Body of pancreas (tissue), 4 donors: Measurements from ENCODE around the gene SV2B. TPM values are rescaled to one million over a fixed set of nuclear protein-coding genes. Genes with fewer than 3 reads are reported as not detected.

Source experiments
- ATAC-seq: fragments of 150-250 bp; one replicate; pipeline ENCODE4 v1.9.1; 2016
- DNase-seq, 4 donors: peaks; one replicate each; pipeline ENCODE4 v3.0.0-alpha.2; 2019
- H3K27ac ChIP-seq, 4 donors: fragments of 200-600 bp; sonication (generic); 1 replicate in 3 of 4; 2 replicates in 1 of 4; pipeline versions ENCODE4 v1.5.1 to v1.6.1; 2016 to 2019; ENCODE audit warnings: mild to moderate bottlenecking in 1 of 4, mixed read lengths in 1 of 4, moderate library complexity in 1 of 4
- H3K27me3 ChIP-seq, 2 donors: fragments of 200-600 bp; sonication (generic); one replicate each; pipeline ENCODE4 v1.6.0; 2016; ENCODE audit warnings: mild to moderate bottlenecking in 1 of 2
- H3K36me3 ChIP-seq, 2 donors: fragments of 200-600 bp; sonication (generic); replicated peaks in 1 of 2; 2 replicates each; pipeline ENCODE4 v1.5.1; 2016; ENCODE audit warnings: low read depth in 2 of 2; ENCODE audit not compliant: insufficient read depth in 1 of 2
- H3K4me1 ChIP-seq: fragments of 200-600 bp; sonication (generic); one replicate; pipeline ENCODE4 v1.6.0; 2016
- H3K4me3 ChIP-seq, 2 donors: fragments of 200-600 bp; sonication (generic); 1 replicate in 1 of 2; 2 replicates in 1 of 2; pipeline ENCODE4 v1.5.1; 2016 to 2019
- H3K9me3 ChIP-seq, 3 donors: fragments of 200-600 bp; sonication (generic); 1 replicate in 2 of 3; 2 replicates in 1 of 3; pipeline ENCODE4 v1.5.1; 2016
- CTCF ChIP-seq, 7 experiments: fragments of 450-650 bp in 4 of 7; fragments of 200-600 bp in 3 of 7; sonication (generic) in 3 of 7; IDR thresholded peaks; one replicate each; pipeline ENCODE4 v1.5.1; 2016 to 2019; ENCODE audit warnings: antibody characterized with exemption in 7 of 7
- POLR2A ChIP-seq, 3 donors: fragments of 450-650 bp; IDR thresholded peaks; one replicate each; pipeline ENCODE4 v1.6.1; 2016; ENCODE audit warnings: antibody characterized with exemption in 3 of 3, mild to moderate bottlenecking in 2 of 3
- WGBS, 2 donors: methylation state at CpG; one replicate each; pipeline ENCODE4 v1.1.5; 2017; 5-methylcytosine and 5-hydroxymethylcytosine counted together
- intact Hi-C: fragments of 100-400 bp; cut with DNase I; formaldehyde crosslinking; loops from one replicate; pipeline ENCODE4 v1.15.1; 2023
- total RNA-seq, 2 donors: library from RNA; depleted of rRNA; stranded (reverse); fragments of >200 nt; gene quantifications; one replicate each; pipeline ENCODE4 v1.1.0, GENCODE V29; 2016

The SV2B gene
- total RNA-seq, 2 donors from 2014 or later, result 0.78 to 20.4 TPM

GRCh38 chr15:91258415-91258759 is 158.3 kb downstream of the SV2B start:
- intact Hi-C loops, result no loop called here
- H3K27me3 ChIP-seq, result no peaks in the 10 kb centered on the region
- no peak overlapping the region for H3K27ac ChIP-seq
- H3K4me1 ChIP-seq, result no peaks in the 10 kb centered on the region
- H3K4me3 ChIP-seq, result no peak overlapping the region
- H3K36me3 ChIP-seq, result no peaks in the 10 kb centered on the region
- H3K9me3 ChIP-seq, result no peaks in the 10 kb centered on the region
- DNase-seq, result no peak
- no peak for ATAC-seq
- TF ChIP-seq CTCF (IDR thresholded peaks at IDR 0.05) (no peak), POLR2A (IDR thresholded peaks at IDR 0.05) (no peak)
- 40 to 43% methylated on average over 2 to 6 of the region's 6 CpGs for WGBS, 2 donors

- H3K36me3 ChIP-seq, result no peaks in the 10 kb centered on the region
- 59 to 63% methylated on average over 3 of the region's 3 CpGs for WGBS, 2 donors
- no peaks in the 10 kb centered on the region for H3K4me1 ChIP-seq
- DNase-seq, result no peak
- no peak for ATAC-seq
- H3K27ac ChIP-seq, result no peak overlapping the region
- H3K4me3 ChIP-seq, result no peak overlapping the region
- TF ChIP-seq CTCF (IDR thresholded peaks at IDR 0.05) (no peak), POLR2A (IDR thresholded peaks at IDR 0.05) (no peak)
- no peaks in the 10 kb centered on the region for H3K27me3 ChIP-seq
- intact Hi-C loops, result no loop called here
- H3K9me3 ChIP-seq, result no peaks in the 10 kb centered on the region
These were observed 159.0 kb downstream of the SV2B start for GRCh38 chr15:91259077-91259476.

DNA sequence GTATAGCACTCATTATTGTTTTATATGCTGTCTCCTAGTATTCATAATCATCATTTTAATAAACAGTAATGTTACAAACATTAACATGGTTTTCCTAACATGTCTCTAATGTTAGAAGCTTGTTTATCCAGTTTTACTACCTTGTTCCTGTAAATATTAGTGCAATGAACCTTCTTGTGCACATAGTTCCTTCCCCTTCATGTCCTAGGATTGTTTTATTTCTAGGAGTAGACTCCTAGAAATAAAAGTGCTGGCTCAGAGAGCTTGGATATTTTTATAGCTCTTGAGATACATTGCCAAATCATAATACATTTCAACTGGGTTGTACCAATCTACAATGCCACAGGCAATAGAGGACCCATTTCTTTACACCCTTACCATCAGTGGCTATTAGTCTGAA is 161.3 kb downstream of the SV2B start:
- H3K27me3 ChIP-seq, result no peaks in the 10 kb centered on the region
- H3K4me3 ChIP-seq, result no peak overlapping the region
- no peak for ATAC-seq
- no peaks in the 10 kb centered on the region for H3K36me3 ChIP-seq
- no peak for DNase-seq
- no peak overlapping the region for H3K27ac ChIP-seq
- no peaks in the 10 kb centered on the region for H3K4me1 ChIP-seq
- TF ChIP-seq POLR2A (IDR thresholded peaks at IDR 0.05) (no peak), CTCF (IDR thresholded peaks at IDR 0.05) (no peak)
- intact Hi-C loops, result no loop called here
- no peaks in the 10 kb centered on the region for H3K9me3 ChIP-seq

DNA sequence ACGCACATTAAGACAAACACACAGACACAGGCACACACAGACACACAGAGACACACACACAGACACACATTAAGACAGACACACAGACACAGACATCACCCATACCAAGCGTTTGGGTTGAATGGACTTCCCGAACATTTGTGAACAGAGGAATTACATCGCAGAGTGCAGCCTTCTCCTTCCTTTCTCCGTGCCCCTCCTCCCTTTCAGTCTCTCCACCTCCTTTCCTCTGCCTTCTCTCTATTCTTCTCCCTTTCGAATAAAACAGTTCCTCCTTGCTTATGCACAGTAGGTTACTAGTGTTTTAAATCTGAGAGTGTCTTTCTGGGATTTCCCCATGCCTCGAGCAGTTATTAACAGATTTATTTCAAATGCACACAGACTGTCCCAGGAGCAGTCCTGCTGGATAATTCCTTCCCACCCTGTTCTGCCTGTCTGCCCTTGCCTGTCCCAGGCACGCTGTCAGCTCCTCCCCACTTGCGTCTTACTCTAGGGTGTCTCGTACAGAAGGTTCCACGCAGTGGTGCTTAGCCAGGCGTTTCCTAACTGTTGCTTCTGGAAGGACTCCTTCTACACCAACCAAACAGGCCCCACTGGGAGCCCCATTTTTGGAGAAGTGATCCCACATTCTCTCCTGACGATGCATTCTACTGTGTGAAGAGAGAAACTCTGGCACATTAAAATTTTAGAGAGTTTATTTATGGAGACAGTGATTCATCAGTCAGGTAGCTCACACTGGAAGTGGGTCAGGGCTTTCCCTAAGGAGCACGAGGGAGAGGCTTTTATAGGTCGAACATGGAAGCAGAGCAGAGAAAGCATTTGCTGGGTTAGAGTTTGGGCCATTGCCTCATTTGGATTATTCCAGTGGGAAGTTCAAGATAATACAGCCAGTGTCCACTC is 163.8 kb downstream of the SV2B start:
- intact Hi-C loops, result no loop called here
- no peak overlapping the region for H3K4me3 ChIP-seq
- H3K36me3 ChIP-seq, result no peaks in the 10 kb centered on the region
- H3K4me1 ChIP-seq, result no peaks in the 10 kb centered on the region
- H3K27me3 ChIP-seq, result no peaks in the 10 kb centered on the region
- TF ChIP-seq POLR2A (IDR thresholded peaks at IDR 0.05) (no peak), CTCF (IDR thresholded peaks at IDR 0.05) (no peak)
- ATAC-seq, result no peak
- DNase-seq, result peak in 3 of 4 donors; percentile 27 to 55 (median 32)
- H3K9me3 ChIP-seq, result no peaks in the 10 kb centered on the region
- peak overlapping the region in 1 of 4 donors; percentile 56 for H3K27ac ChIP-seq
- 55 to 62% methylated on average over 15 of the region's 15 CpGs for WGBS, 2 donors
